ENCODE results near the gene ADGRV1.
"Not testable (repeated sequence)": the region's sequence is repeated elsewhere in the genome, so short reads cannot be mapped to it uniquely, and the experiment has no call there.

ADGRV1 gene

DNA sequence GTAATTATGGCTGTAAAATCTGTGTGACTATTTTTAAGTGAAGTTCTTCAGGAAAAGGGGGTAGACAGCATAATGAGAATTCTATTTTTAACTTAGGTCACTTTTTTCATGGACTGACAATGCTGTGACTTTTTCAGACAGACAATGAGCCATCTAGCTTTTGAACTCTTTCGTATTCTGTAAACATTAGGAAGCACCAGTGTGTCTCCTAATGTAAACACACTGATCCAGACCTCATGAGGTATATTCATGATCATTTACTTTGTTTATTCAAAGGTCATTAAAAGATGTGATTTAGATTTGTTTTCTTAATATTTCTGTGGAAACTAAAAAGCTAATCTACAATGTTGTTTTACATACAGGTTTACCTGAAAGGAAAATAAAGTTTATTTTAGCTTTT lies 352.6 kb downstream of the ADGRV1 start:
- no peak for DNase-seq (ENCODE audit: low read depth)

DNA sequence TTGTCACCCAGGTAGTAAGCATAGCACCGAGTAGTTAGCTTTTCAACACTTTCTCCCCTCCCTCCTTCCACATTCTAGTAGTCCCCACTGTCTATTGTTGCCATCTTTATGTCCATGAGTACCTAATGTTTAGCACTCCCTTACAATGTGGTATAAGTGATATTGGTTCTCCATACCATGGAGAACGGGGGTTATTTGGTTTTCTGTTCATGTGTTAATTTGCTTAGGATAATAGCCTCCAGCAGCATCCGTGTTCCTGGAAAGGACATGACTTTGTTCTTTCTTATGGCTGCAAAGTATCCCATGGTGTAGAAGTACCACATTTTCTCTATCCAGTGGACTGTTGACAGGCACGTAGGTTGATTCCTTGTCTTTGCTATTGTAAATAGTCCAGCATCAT lies 353.9 kb downstream of the ADGRV1 start:
- DNase-seq (ENCODE audit: low read depth) = no peak

DNA sequence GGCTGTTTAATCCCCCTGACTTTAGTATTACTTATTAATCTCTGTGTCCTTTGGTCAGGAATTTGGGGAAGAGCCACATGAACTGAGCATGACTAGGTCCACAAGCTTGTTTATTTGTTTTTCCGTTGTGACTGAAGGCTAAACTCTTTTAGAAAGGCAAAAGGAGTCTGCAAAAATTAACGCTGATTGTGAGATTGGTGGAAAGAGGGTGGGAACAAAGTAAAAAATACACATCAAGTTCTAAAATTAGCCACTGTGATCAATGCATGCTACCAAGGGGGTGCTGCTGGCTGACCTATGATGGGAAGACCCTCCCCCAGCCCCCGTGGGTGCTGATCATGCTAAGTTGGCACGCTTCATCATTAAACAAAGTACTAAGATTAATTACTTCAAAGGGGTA lies 356.8 kb downstream of the ADGRV1 start:
- no peak for DNase-seq (ENCODE audit: low read depth)

DNA sequence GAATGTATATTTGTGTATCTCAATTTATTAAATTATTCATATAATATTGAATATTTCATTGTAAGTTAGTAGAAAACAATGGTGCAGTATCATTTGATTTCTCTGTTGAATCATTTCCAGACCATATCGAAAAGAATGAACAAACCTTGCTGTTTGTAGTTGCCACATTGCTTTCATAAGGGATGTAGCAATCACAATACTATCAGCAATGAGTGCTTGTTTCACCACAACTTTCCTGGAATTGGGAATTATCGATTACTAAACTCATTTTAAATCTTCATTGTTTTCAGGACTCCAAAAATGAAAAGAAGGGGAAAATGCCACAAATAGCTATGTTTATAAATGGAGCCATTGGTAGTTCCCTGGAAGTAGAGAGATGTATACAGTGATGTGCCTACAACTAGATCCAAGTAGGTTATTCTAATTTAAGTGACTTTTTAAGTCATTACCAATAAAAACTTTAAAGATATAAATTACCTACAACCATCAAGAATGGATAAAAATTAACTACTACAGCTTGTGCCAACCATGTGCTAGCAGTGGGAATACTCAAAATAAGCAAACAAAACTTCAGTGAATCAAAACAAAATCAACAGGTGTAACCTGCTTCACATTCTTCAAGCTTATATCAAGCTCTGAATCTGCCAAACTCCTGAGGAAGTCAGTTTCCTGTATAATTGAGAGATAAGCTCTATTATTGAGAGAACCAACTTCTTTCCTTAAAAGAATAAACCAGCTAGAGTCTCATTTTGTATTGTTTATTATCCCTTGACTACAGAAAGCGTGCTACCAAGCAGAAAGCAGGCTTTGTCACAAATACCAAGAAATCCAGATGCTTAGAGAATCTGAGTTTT lies 358.6 kb downstream of the ADGRV1 start:
- DNase-seq (ENCODE audit: low read depth) = no peak

DNA sequence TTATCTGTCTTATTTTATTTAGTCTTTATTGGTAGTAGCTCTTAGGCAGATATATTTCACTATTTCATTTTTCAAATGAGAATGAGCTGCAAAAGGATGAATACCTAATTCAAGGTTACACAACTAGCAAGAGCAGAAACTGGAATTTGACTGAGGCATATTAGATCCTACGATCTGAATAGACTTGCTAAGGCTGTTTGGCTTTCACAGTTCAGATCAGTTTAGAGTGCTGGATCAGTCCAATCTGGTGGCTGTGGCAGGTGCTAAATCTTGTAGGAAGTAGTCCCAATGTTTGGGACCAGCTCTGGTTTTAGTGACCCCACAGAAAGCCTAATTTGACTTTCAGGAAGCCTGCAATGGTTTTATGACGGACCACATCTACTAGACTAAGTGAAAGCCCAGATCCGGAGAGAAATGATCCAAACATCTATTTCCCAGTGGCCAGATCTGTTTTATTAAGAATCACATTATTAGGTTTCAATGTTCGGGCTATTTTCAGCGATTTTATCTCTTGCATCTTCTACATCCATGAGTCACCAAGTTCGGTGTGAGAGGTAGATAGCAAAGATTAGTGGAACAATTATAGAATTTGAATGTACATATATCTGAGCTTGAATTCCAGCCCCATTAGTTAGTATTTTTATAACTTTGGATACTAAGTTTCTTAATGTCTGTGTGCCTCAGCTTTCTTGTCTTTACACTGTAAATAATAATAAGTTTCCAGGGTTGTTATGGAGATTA lies 359.5 kb downstream of the ADGRV1 start:
- DNase-seq (ENCODE audit: low read depth) = no peak

DNA sequence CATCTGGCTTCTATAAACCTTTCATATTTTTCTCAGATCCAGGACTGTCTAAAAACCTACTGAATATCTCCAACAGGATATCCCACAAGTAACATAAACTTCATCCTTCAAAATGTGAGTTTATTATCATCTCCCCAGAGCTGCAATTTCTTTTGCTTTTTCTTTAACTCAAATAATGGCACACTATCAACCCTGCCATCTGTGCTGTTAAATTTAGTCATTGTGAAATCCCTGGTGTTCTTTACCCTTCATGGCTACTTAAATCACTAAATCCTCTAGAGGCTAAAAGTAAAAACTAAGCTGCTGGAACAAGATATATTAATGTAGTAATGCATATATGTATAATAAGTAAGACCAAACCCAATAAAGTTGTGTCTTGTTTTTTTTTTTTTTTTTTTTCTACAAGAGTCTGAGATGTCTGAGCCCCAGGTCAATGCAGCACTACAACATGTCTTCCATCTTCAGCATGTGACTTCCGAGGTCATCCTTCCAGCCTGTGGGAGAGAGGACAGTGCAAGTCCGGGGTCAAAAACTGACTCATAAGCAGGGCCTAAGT lies 362.9 kb downstream of the ADGRV1 start:
- no peak for DNase-seq (ENCODE audit: low read depth)

DNA sequence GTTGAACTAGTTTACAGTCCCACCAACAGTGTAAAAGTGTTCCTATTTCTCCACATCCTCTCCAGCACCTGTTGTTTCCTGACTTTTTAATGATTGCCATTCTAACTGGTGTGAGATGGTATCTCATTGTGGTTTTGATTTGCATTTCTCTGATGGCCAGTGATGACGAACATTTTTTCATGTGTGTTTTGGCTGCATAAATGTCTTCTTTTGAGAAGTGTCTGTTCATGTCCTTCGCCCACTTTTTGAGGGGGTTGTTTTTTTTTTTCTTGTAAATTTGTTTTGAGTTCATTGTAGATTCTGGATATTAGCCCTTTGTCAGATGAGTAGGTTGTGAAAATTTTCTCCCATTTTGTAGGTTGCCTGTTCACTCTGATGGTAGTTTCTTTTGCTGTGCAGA lies 365.6 kb downstream of the ADGRV1 start:
- DNase-seq (ENCODE audit: low read depth) = not testable (repeated sequence)

DNA sequence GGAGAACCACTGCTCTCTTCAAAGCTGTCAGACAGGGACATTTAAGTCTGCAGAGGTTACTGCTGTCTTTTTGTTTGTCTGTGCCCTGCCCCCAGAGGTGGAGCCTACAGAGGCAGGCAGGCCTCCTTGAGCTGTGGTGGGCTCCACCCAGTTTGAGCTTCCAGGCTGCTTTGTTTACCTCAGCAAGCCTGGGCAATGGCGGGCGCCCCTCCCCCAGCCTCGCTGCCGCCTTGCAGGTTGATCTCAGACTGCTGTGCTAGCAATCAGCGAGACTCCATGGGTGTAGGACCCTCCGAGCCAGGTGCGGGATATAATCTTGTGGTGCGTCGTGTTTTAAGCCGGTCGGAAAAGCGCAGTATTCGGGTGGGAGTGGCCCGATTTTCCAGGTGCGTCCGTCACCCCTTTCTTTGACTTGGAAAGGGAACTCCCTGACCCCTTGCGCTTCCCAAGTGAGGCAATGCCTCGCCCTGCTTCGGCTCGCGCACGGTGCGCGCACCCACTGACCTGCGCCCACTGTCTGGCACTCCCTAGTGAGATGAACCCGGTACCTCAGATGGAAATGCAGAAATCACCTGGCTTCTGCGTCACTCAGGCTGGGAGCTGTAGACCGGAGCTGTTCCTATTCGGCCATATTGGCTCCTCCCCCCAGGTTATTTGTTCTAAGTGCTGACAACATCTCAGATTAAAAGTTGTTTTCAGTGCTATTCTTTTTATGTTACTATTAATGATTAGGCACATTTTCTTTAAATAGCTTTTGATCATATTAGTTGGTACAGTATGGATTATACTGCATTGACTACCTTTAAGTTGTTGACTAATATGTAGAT lies 370.6 kb downstream of the ADGRV1 start:
- not testable (repeated sequence) for DNase-seq (ENCODE audit: low read depth)

DNA sequence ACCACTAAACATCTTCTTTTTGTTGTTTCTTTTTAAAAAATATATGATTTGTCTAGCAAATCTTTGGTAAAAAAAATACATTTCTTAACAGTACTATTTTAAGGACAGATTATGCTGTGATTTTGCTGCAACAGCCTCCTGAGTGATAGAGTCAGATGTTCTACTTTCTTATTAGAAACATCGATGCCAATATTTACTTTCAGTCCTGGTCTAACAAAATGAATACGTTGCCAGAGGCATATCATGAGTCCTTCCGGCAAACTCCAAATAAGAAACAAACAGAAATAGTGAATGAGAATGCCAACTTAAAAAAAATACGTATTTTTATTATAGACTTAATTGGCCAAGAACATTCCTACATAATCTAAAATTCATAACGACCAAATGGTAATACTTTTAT lies 371.5 kb downstream of the ADGRV1 start:
- DNase-seq (ENCODE audit: low read depth) = no peak

DNA sequence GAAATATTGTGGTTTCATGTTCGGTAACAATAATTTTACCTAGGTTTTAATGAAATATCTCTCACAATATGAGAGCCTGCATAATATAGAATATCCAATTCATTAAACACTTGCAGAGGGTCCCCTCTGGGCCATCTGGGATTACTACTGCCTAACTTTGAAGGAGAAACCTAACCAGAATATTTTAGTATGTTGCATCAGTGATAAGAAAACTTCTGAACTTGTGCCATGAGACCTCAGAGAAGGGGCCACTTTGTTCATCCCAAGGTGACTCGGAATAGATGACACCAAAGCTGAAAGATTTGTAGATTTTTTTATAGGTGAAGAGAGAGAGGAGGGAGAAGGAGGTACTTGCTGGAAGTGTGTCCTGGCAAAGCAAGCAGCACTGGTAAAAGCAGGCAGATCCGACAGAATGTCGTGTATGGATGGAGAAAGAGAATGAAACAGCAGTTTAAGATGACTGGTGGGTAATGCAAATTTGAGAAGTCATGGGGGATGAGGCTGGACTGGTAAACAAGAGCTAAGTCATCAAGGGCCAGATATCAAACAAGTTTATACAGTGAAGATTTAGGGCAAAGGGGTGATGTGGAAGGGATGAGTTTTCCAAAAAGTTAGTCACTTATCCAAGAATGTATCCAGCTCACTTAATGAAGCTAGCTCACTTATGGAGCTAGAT lies 372.3 kb downstream of the ADGRV1 start:
- DNase-seq (ENCODE audit: low read depth) = no peak

DNA sequence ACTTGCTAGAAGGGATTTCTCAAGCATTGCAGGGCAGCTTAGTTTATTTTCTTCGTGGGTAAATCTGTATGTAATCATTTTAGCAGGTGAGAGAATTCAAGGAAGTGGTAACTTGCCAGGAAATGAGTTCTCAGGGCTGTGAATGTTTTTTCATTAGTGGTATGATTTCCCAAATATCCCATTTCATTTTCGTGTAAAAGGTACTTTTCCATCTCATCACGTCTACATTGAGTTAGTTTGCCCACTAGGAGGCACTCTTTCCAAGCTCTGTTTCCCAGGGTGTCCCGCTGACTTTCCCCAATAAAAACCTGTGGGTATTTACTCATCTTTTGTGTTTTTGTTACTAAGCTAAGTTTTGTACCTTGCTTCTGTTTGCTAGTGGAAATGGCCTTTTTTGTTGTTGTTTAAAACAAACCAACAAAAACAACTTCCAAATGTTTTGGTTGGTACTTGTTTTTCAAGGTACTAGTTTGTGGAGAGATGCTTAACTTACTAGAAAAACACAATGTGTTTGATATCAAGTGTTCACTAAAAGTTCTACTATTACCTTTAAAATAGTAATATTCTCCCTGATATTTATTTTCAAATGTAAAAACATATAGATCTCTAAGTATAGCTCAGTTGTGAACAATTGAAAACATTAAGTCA lies 373.6 kb downstream of the ADGRV1 start:
- no peak for DNase-seq (ENCODE audit: low read depth)

DNA sequence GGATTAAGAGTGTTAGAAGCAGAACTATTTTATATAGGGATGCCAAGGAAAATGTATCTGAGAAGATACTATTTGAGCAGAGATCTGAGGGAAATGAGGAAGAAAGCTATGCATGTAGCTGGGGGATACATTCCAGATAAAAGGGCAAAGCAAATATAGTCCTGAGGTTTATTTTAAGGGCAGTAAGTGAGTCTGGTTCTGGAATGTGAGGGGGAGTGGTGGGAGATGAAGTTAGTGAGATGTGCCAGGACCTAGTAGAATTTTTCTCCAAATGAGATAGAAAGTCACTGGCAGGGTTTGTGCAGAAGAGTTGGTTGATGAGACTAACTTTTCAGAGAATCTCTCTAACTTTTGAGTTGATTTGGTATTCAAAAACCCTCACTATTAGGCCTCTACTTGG lies 374.7 kb downstream of the ADGRV1 start:
- no peak for DNase-seq (ENCODE audit: low read depth)

DNA sequence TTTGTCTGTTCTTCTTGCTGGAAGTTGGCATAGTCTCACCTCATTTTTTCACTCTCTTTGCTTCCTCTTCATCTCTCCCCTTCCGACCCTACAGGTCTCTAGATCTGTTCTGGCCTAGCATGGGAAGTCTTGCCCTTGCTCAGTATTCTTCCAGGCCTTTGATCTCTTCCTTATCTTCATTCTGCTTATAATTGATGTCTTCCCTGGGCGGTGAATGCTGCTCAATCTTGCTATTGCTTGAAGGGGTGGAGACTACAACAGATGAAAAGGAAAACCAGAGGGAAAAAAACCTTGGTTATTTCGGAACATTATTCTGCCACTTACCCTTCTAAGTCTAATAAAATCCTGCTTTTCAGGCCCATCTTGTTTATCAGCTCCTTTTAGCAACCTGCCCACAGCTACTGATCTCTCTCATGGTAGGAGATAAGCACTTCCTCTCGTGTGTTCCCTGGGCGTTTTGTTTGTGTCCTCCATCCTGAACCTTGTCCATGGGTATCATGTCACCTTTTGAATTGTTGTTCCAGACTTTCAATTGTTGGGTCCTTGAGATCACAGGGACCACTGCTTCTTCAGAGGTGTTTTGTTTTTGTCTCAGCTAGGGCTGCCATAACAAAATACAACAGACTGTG lies 375.6 kb downstream of the ADGRV1 start:
- no peak for DNase-seq (ENCODE audit: low read depth)

DNA sequence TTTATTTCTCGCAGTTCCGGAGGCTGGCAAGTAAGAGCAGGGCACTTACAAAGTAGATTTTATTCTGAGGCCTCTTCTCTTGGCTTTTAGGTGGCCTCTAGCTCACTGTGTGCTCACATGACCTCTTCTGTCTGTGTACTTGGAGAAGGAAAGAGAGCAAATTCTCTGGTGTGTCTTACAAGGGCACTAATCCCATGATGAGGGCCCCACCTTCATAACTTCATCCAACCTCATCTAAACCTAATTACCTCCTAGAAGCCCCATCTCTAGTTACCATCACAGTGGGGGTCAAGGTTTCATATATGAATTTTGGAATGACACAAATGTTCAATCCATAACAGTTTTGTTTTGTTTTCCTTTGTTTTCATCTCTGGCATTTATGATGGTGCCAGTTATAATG lies 376.1 kb downstream of the ADGRV1 start:
- DNase-seq (ENCODE audit: low read depth) = no peak

DNA sequence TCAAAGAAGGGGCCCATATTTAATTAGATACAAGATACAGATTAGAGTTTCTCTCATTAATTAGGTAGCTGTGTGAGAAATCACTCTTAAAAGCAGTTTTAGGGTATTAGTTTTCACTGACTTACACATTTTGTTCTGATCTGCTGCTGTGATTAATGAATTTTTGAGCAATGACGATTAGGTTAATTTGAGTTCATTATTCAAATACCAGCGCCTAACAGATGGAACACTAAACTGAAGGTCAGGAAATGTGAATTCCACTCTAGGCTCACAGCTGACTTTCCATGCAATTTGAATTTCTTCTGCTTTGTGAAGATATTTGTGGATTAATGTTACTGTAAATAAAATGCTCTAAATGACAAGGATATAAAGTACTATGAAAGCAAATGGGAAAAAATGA lies 380.6 kb downstream of the ADGRV1 start:
- no peak for DNase-seq (ENCODE audit: low read depth)

DNA sequence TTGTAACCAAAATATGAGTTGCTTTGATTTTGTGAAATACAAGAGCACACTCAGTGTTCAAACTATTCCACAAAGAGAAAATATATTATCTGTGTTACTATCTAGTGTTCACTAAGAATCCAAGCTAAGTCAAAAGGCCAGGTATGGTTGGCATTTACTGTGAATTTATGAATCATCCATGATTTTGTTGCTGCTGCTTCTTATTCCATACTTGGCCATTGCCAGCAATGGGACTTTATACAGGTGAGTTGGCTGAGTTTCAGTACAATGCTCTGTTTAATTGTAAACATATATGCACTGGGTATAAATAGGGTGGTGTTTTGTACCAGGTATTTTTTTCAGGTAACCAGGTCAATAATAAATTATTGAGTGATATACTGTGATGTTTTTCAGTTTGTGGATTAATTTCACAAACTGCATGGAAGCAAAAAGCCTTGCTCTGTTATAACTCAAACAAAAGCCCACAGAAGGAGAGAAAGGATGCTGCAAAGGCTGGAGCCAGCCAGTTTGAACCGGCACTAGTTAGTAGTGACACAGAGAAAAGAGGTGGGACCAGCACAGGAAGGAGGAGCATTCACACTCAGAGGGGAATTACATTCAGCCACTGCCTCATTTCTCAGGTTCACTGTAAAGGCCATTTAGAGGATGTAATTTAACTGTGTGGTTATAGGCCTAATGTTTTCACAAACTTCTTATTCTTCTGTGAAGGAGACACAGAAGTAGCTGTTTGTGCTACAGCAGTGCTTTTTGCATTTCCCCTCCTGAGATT lies 381.8 kb downstream of the ADGRV1 start:
- DNase-seq (ENCODE audit: low read depth) = no peak

DNA sequence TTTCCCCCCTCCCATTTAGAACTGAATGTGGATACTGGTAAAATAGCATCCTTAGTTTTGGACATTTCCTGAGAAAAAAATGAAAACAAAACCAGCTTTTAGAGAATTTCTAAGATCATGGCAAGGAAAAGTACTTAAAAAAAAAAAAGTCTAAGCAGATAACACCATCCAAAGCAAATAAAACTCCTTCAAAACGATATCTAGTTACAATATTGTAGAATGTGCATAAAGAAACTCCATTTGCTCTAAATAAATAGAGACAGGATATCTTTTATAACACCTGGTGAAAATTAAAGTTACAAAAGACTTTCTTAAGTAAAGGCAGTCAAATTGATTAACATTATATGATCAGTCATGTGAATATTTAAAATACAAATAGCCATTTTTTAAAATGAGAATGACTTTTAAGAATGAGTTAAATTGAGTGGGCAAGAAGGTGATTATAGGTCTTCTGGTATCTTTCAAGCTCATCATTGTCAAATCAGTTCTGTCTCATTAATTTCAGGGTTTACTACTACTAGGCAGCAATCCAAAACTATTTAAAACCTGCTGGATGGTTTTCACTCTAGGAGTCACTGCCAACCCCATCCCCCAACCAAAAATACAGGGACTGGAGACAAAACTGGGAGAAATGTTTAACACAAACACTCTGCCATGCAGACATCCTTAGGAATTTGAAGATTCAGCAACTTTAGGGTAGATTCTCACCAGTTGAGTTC lies 382.6 kb downstream of the ADGRV1 start:
- no peak for DNase-seq (ENCODE audit: low read depth)

DNA sequence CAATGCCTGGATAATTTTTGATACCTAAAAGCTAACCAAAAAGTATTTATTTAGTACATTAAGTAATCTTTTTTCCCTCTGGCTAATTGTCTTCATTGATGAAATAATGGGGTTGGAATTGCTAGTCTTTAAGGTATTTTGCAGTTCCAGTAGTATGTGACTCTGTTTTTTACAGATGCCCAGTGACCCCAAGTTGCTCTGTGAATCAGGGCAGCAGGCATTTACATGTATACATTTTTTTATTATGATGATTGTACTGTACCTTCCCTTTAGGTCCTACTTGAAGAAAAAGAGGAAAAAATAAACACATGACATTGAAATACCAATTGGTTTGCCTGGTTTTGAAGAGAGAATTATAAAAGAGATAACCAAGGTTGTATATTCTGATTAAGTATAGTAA lies 385.5 kb downstream of the ADGRV1 start:
- no peak for DNase-seq (ENCODE audit: low read depth)

DNA sequence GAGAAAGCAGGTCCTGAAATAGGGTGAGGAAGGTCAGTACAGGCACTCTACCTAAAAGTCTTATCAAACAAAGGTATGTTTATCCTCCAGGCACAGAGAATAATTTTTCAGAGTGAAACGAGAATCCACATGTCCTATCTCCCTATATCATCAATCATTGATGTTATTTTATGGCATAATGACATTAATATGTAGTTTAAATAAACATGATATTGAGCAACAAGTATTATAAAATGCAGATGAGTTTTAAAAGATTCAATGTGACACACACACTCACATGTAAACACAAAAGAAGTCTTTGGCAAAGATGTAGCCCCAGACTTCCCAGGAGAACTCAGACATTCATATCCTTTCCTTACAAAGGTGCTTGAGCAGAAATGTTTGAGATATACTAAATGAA lies 389.1 kb downstream of the ADGRV1 start:
- DNase-seq (ENCODE audit: low read depth) = no peak

Data from stimulated activated CD8-positive, alpha-beta memory T cell treated with anti-CD3 and anti-CD28 coated beads, Interleukin-15, amount 100 ng/mL, for 24 hours (primary cell).